HCT116 (cell line): ENCODE measurements around the gene CREB3L1. TPM values are rescaled to one million over a fixed set of nuclear protein-coding genes. Genes with fewer than 3 reads are reported as not detected.

ENCODE experiments used
- ATAC-seq: fragments of 200-7000 bp; cut with Tn5 transposase; 2 replicates; pipeline ENCODE4 v1.9.1; 2020; ENCODE audit warnings: mild to moderate bottlenecking, moderate library complexity
- BruUV-seq: library from RNA; stranded (reverse); fragments of 400-500 nt; replicated peaks from 2 replicates; lab custom pipeline; 2021; lab: Mats Ljungman, UMichigan
- CTCF ChIA-PET: fragments of 300-600 bp; sonication (Branson Sonifier 250); formaldehyde crosslinking; loops from one replicate; lab custom pipeline; 2021; ENCODE audit warnings: antibody characterized with exemption; lab: Charles Lee
- POLR2A ChIA-PET: fragments of 300-600, 350-600 bp; sonication (Branson Sonifier 250); formaldehyde crosslinking; loops from one replicate; lab custom pipeline; 2021; ENCODE audit warnings: antibody characterized with exemption; lab: Charles Lee
- RAD21 ChIA-PET, 2 experiments: fragments of 300-600 bp; sonication (Branson Sonifier 250); formaldehyde crosslinking; loops; one replicate each; lab custom pipeline; 2023; ENCODE audit warnings: low total read pairs in 2 of 2; ENCODE audit not compliant: uncharacterized antibody in 2 of 2, unreplicated experiment in 2 of 2, low non-redundant PET in 1 of 2; lab: Charles Lee
- DNase-seq: peaks from one replicate; pipeline ENCODE4 v3.0.0-alpha.2; 2010; ENCODE audit warnings: low read depth, low spot score
- H2AFZ ChIP-seq: fragments of 200-600 bp; shearing (Covaris generic), sonication (generic); 2 replicates; pipeline ENCODE4 v1.6.1; 2017; ENCODE audit warnings: low read depth, mixed run types, mixed read lengths, antibody characterized with exemption, low read length; ENCODE audit not compliant: poor library complexity, severe bottlenecking
- H3K27ac ChIP-seq: 2 replicates; pipeline ENCODE4 v1.5.1; 2012; ENCODE audit warnings: low read depth, low read length
- H3K27me3 ChIP-seq: fragments of 200-600 bp; sonication (generic); 2 replicates; pipeline ENCODE4 v1.6.1; 2016; ENCODE audit warnings: mixed run types, low read length, mixed read lengths; ENCODE audit not compliant: insufficient read depth
- H3K36me3 ChIP-seq, 2 experiments: fragments of 200-500 bp in 1 of 2; fragments of 200-600 bp in 1 of 2; sonication (Bioruptor generic) in 1 of 2; sonication (generic) in 1 of 2; 2 replicates each; pipeline versions ENCODE4 v1.5.1 to v1.6.1; 2014 to 2016; ENCODE audit warnings: low read length in 2 of 2, inconsistent platforms in 1 of 2, mixed read lengths in 1 of 2, mixed run types in 1 of 2; ENCODE audit not compliant: insufficient read depth in 2 of 2, control insufficient read depth in 1 of 2
- H3K4me1 ChIP-seq, 2 experiments: fragments of 200-600 bp in 1 of 2; sonication (generic) in 1 of 2; 2 replicates each; pipeline versions ENCODE4 v1.5.1 to v1.6.1; 2012 to 2017; ENCODE audit warnings: low read length in 2 of 2, inconsistent platforms in 1 of 2, mild to moderate bottlenecking in 1 of 2, mixed read lengths in 1 of 2, mixed run types in 1 of 2, moderate library complexity in 1 of 2; ENCODE audit not compliant: insufficient read depth in 2 of 2, control insufficient read depth in 1 of 2
- H3K4me2 ChIP-seq: fragments of 200-600 bp; sonication (generic); 2 replicates; pipeline ENCODE4 v1.6.1; 2017; ENCODE audit warnings: mixed run types, low read length, mixed read lengths
- H3K4me3 ChIP-seq, 2 experiments: fragments of 200-600 bp in 1 of 2; sonication (generic) in 1 of 2; replicated peaks in 1 of 2; 2 replicates each; pipeline ENCODE4 v1.5.1; 2011 to 2016; ENCODE audit warnings: low read length in 2 of 2, control low read depth in 1 of 2, low read depth in 1 of 2, mild to moderate bottlenecking in 1 of 2, mixed read lengths in 1 of 2, mixed run types in 1 of 2
- H3K79me2 ChIP-seq: fragments of 200-600 bp; sonication (generic); 2 replicates; pipeline ENCODE4 v1.6.1; 2017; ENCODE audit warnings: mild to moderate bottlenecking, mixed run types, low read length, moderate library complexity, mixed read lengths; ENCODE audit not compliant: insufficient read depth
- H3K9ac ChIP-seq: fragments of 200-600 bp; sonication (generic); 2 replicates; pipeline ENCODE4 v1.6.1; 2016; ENCODE audit warnings: low read length, mixed read lengths
- H3K9me2 ChIP-seq: fragments of 200-600 bp; sonication (generic), shearing (Covaris generic); 2 replicates; pipeline ENCODE4 v1.6.1; 2017; ENCODE audit warnings: mixed run types, mild to moderate bottlenecking, moderate library complexity; ENCODE audit not compliant: insufficient read depth
- H3K9me3 ChIP-seq, 2 experiments: fragments of 200-500 bp in 1 of 2; fragments of 200-600 bp in 1 of 2; sonication (Bioruptor generic) in 1 of 2; sonication (generic) in 1 of 2; 2 replicates each; pipeline ENCODE4 v1.6.1; 2014 to 2017; ENCODE audit warnings: low read length in 2 of 2, mixed read lengths in 2 of 2, inconsistent platforms in 1 of 2, low read depth in 1 of 2, mild to moderate bottlenecking in 1 of 2, mixed run types in 1 of 2, moderate library complexity in 1 of 2; ENCODE audit not compliant: control insufficient read depth in 1 of 2, insufficient read depth in 1 of 2
- H4K20me1 ChIP-seq: fragments of 200-600 bp; sonication (generic), shearing (Covaris generic); 2 replicates; pipeline ENCODE4 v1.6.1; 2017; ENCODE audit warnings: mixed run types, mild to moderate bottlenecking, moderate library complexity; ENCODE audit not compliant: insufficient read depth
- CBX3 ChIP-seq: IDR thresholded peaks from 2 replicates; pipeline ENCODE4 v1.6.1; 2012; ENCODE audit warnings: low read depth
- CEBPB ChIP-seq: IDR thresholded peaks from 2 replicates; pipeline ENCODE4 v1.6.1; 2012; ENCODE audit warnings: low read depth
- EGR1 ChIP-seq: IDR thresholded peaks from 2 replicates; pipeline ENCODE4 v1.6.1; 2012; ENCODE audit warnings: low read depth
- EZH2 ChIP-seq: fragments of 200-600 bp; sonication (generic); IDR thresholded peaks from 2 replicates; pipeline ENCODE4 v1.6.1; 2017; ENCODE audit warnings: antibody characterized with exemption, mixed run types
- EZH2phosphoT487 ChIP-seq: fragments of 200-600 bp; IDR thresholded peaks from 2 replicates; pipeline ENCODE4 v1.6.1; 2018; ENCODE audit warnings: antibody characterized with exemption, borderline replicate concordance
- JUND ChIP-seq: IDR thresholded peaks from 2 replicates; pipeline ENCODE4 v1.6.1; 2012
- POLR2A ChIP-seq: IDR thresholded peaks from 2 replicates; pipeline ENCODE4 v1.7.0; 2011; ENCODE audit warnings: borderline replicate concordance; ENCODE audit not compliant: insufficient read depth, insufficient read length; ENCODE audit errors: extremely low read depth
- POLR2AphosphoS5 ChIP-seq: IDR thresholded peaks from 2 replicates; pipeline ENCODE4 v1.6.1; 2011; ENCODE audit warnings: mild to moderate bottlenecking, low read depth, low read length, moderate library complexity
- SIN3A ChIP-seq: IDR thresholded peaks from 2 replicates; pipeline ENCODE4 v1.6.1; 2012; ENCODE audit warnings: low read depth
- SP1 ChIP-seq: IDR thresholded peaks from 2 replicates; pipeline ENCODE4 v1.6.1; 2012; ENCODE audit warnings: low read depth
- SRF ChIP-seq: IDR thresholded peaks from 2 replicates; pipeline ENCODE4 v1.6.1; 2012; ENCODE audit warnings: low read depth
- TCF7L2 ChIP-seq: IDR thresholded peaks from 2 replicates; pipeline ENCODE4 v1.7.0; 2011; ENCODE audit warnings: borderline replicate concordance, inconsistent platforms; ENCODE audit not compliant: insufficient read depth, insufficient read length; ENCODE audit errors: extremely low read depth
- YY1 ChIP-seq: IDR thresholded peaks from 2 replicates; pipeline ENCODE4 v1.6.1; 2011; ENCODE audit warnings: low read length, low read depth, moderate library complexity, mild to moderate bottlenecking; ENCODE audit not compliant: insufficient replicate concordance; ENCODE audit errors: extremely low read depth
- ZFX ChIP-seq: fragments of 450-650 bp; IDR thresholded peaks from 2 replicates; pipeline ENCODE4 v1.6.1; 2017
- ZNF274 ChIP-seq: fragments of 200-500 bp; sonication (Bioruptor generic); IDR thresholded peaks from 2 replicates; pipeline ENCODE4 v1.6.1; 2014; ENCODE audit warnings: mild to moderate bottlenecking, low read depth, low read length, inconsistent platforms
- intact Hi-C: fragments of 100-400 bp; cut with micrococcal nuclease; formaldehyde crosslinking; loops from 2 replicates; pipeline ENCODE4 v1.10.0; 2022
- total RNA-seq: library from RNA; stranded (reverse); gene quantifications from one replicate; pipeline ENCODE4 v1.2.1, GENCODE V29; 2021; ENCODE audit not compliant: unreplicated experiment
- TF ChIP-seq, protein P1 (sequence below): IDR thresholded peaks from 2 replicates; pipeline ENCODE4 v1.6.1; 2012
- TF ChIP-seq, protein P2 (sequence below): IDR thresholded peaks from 2 replicates; pipeline ENCODE4 v1.6.1; 2011; ENCODE audit warnings: mild to moderate bottlenecking, low read length, moderate library complexity; ENCODE audit not compliant: insufficient replicate concordance; ENCODE audit errors: extremely low read depth
- TF ChIP-seq, protein P3 (sequence below), 3 experiments: fragments of 200-600 bp in 1 of 3; sonication (generic) in 1 of 3; IDR thresholded peaks in 2 of 3; conservative IDR thresholded peaks in 1 of 3; 2 replicates each; pipeline ENCODE4 v1.5.1; 2012 to 2017; ENCODE audit warnings: low read depth in 2 of 3, low read length in 2 of 3, antibody characterized with exemption in 1 of 3, borderline replicate concordance in 1 of 3, control low read depth in 1 of 3, mild to moderate bottlenecking in 1 of 3, mixed read lengths in 1 of 3, mixed run types in 1 of 3, moderate library complexity in 1 of 3; ENCODE audit not compliant: insufficient read depth in 1 of 3

Gene CREB3L1
- total RNA-seq, 1 experiment from 2014 or later, result 0.37 TPM

DNA sequence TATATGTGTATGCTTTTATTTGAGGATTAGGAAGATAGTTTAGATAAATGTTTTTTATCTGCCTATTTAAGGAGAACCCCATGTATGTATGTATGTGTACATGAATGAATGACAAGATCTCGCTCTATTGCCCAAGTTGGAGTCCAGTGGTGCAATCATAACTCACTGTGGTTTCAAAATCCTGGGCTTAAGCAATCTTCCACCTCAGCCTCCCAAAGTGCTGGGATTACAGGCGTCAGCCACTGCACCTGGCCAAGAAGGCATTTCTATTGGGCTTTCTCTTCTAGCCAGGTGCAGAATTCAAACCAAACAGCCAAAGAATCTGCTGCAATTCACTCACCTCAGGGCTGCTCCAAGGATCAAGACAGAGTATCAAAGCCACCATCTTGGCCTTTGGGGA is 44.3 kb downstream of the CREB3L1 start:
- POLR2A ChIA-PET, result no interaction called here
- no peaks in the 10 kb centered on the region for H3K27me3 ChIP-seq
- TF ChIP-seq TCF7L2, result no peak
- TF ChIP-seq EGR1, result no peak
- TF ChIP-seq EZH2phosphoT487, result no peak
- TF ChIP-seq ZFX, result no peak
- TF ChIP-seq JUND, result no peak
- no peak for TF ChIP-seq CEBPB
- no peak for TF ChIP-seq POLR2AphosphoS5
- TF ChIP-seq, protein P1, sequence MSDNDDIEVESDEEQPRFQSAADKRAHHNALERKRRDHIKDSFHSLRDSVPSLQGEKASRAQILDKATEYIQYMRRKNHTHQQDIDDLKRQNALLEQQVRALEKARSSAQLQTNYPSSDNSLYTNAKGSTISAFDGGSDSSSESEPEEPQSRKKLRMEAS, result no peak
- no peak for TF ChIP-seq SRF
- no peak for TF ChIP-seq POLR2A
- no peak for TF ChIP-seq ZNF274
- TF ChIP-seq SIN3A, result no peak
- TF ChIP-seq, protein P2, sequence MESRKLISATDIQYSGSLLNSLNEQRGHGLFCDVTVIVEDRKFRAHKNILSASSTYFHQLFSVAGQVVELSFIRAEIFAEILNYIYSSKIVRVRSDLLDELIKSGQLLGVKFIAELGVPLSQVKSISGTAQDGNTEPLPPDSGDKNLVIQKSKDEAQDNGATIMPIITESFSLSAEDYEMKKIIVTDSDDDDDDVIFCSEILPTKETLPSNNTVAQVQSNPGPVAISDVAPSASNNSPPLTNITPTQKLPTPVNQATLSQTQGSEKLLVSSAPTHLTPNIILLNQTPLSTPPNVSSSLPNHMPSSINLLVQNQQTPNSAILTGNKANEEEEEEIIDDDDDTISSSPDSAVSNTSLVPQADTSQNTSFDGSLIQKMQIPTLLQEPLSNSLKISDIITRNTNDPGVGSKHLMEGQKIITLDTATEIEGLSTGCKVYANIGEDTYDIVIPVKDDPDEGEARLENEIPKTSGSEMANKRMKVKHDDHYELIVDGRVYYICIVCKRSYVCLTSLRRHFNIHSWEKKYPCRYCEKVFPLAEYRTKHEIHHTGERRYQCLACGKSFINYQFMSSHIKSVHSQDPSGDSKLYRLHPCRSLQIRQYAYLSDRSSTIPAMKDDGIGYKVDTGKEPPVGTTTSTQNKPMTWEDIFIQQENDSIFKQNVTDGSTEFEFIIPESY, result no peak
- TF ChIP-seq SP1, result no peak
- TF ChIP-seq, protein P3, sequence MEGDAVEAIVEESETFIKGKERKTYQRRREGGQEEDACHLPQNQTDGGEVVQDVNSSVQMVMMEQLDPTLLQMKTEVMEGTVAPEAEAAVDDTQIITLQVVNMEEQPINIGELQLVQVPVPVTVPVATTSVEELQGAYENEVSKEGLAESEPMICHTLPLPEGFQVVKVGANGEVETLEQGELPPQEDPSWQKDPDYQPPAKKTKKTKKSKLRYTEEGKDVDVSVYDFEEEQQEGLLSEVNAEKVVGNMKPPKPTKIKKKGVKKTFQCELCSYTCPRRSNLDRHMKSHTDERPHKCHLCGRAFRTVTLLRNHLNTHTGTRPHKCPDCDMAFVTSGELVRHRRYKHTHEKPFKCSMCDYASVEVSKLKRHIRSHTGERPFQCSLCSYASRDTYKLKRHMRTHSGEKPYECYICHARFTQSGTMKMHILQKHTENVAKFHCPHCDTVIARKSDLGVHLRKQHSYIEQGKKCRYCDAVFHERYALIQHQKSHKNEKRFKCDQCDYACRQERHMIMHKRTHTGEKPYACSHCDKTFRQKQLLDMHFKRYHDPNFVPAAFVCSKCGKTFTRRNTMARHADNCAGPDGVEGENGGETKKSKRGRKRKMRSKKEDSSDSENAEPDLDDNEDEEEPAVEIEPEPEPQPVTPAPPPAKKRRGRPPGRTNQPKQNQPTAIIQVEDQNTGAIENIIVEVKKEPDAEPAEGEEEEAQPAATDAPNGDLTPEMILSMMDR (IDR thresholded peaks at IDR 0.05 in 2 of 3, conservative IDR thresholded peaks at IDR 0.05 in 1 of 3; ENCODE audit: borderline replicate concordance in 1 of 3, insufficient read depth in 1 of 3, low read depth in 2 of 3, low read length in 2 of 3), result no peak
- no peak for TF ChIP-seq EZH2
- TF ChIP-seq YY1, result no peak
- TF ChIP-seq CBX3, result no peak
- H3K4me3 ChIP-seq, result no peak overlapping the region
- RAD21 ChIA-PET, result no interaction called here
- DNase-seq (no peak), ATAC-seq (no peak)
- H4K20me1 ChIP-seq, result no peaks in the 10 kb centered on the region
- no peak overlapping the region for H3K4me2 ChIP-seq
- no peaks in the 10 kb centered on the region for H3K79me2 ChIP-seq
- no peaks in the 10 kb centered on the region for H3K36me3 ChIP-seq
- BruUV-seq, result no TSS peak
- no peaks in the 10 kb centered on the region for H3K9me3 ChIP-seq
- no peaks in the 10 kb centered on the region; a peak in 1 of 4 replicates for H3K4me1 ChIP-seq
- H3K9ac ChIP-seq, result no peak overlapping the region
- CTCF ChIA-PET, result no interaction called here
- H3K9me2 ChIP-seq, result no peaks in the 10 kb centered on the region
- H2AFZ ChIP-seq, result no peak overlapping the region
- H3K27ac ChIP-seq, result no peak overlapping the region
- intact Hi-C loops, result no loop called here
